Activated CD4-positive, alpha-beta T cell treated with anti-CD3 and anti-CD28 coated beads for 48 hours (primary cell): ENCODE measurements around the gene TVP23B.
"Not testable (repeated sequence)": the region's sequence is repeated elsewhere in the genome, so short reads cannot be mapped to it uniquely, and the experiment has no call there.

Experiments used
- DNase-seq: peaks from one replicate; pipeline ENCODE4 v3.0.0-alpha.2; 2020

Gene TVP23B

GRCh38 chr17:18794841-18795240 is 13.9 kb downstream of the TVP23B start:
- DNase-seq: not testable (repeated sequence)

GRCh38 chr17:18796887-18797286 is 15.9 kb downstream of the TVP23B start:
- not testable (repeated sequence) for DNase-seq

GRCh38 chr17:18803458-18804245 is 22.7 kb downstream of the TVP23B start:
- not testable (repeated sequence) for DNase-seq

- DNase-seq: not testable (repeated sequence)
Measured at GRCh38 chr17:18815924-18816323, 34.9 kb downstream of the TVP23B start.

GRCh38 chr17:18816489-18817371 is 35.7 kb downstream of the TVP23B start:
- peak; percentile 40 for DNase-seq

- DNase-seq: not testable (repeated sequence)
Measured at GRCh38 chr17:18821430-18821829, 40.4 kb downstream of the TVP23B start.

- DNase-seq: not testable (repeated sequence)
Measured at GRCh38 chr17:18827613-18828012, 46.6 kb downstream of the TVP23B start.

GRCh38 chr17:18848501-18848900 is 67.5 kb downstream of the TVP23B start:
- no peak for DNase-seq

- DNase-seq: no peak
Measured at GRCh38 chr17:18850679-18851078, 69.7 kb downstream of the TVP23B start.

GRCh38 chr17:18851201-18851600 is 70.2 kb downstream of the TVP23B start:
- no peak for DNase-seq

- no peak for DNase-seq
Measured at GRCh38 chr17:18854956-18855355, 74.0 kb downstream of the TVP23B start.

GRCh38 chr17:18855831-18856569 is 75.0 kb downstream of the TVP23B start:
- DNase-seq: peak; percentile 92
